ENCODE results near the gene ALG12.

- TF ChIP-seq RCOR1 (IDR thresholded peaks at IDR 0.05; ENCODE audit: insufficient replicate concordance, low read length) (no peak), MXI1 (IDR thresholded peaks at IDR 0.05; ENCODE audit: borderline replicate concordance, low read depth, low read length) (no peak), NFE2L2 (IDR thresholded peaks at IDR 0.05; ENCODE audit: low read depth, low read length) (no peak), CTCF (conservative IDR thresholded peaks at IDR 0.05; ENCODE audit: low read depth, low read length) (peak; percentile 93), CHD1 (IDR thresholded peaks at IDR 0.05; ENCODE audit: low read depth, low read length) (no peak), MAFK (IDR thresholded peaks at IDR 0.05; ENCODE audit: low read depth, low read length) (no peak), FOS (IDR thresholded peaks at IDR 0.05; ENCODE audit: low read depth, low read length) (no peak), POLR2A (IDR thresholded peaks at IDR 0.05; ENCODE audit: low read depth, low read length) (no peak), MAZ (IDR thresholded peaks at IDR 0.05; ENCODE audit: borderline replicate concordance, low read depth, low read length) (0 out of 2 replicates have a peak, but pooled peaks have one; percentile 24)
Observed at GRCh38 chr22:49929211-49929979, 11.2 kb upstream of the ALG12 start.

Measured in IMR-90 (cell line).